ENCODE data around the gene TUBB4A. TPM values are rescaled to one million over a fixed set of nuclear protein-coding genes. Genes with fewer than 3 reads are reported as not detected.
A peak's percentile ranks its signal among the peaks of the same experiment; 100 is the strongest.

Gene TUBB4A
- total RNA-seq, 2 experiments from 2014 or later = 9.7 to 16.0 TPM

DNA sequence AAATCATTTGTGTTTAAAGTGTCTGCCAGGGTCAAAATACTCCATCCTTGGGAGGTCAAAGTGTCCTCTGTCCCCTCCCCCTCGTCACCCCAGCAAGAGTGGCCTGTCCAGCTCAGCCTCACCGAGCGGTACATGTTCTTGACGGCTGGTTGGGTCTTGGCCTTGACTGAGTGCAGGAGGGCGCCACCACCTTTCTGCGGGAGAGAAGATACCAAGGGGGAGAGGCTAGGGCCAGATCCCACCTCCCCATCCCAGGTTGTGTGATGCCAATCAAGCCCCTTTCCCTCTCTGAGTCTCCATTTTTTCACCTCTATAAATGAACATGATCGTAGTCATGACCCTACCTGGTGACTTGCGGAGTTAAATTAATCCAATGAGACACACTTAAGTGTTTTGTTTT, 31.9 kb downstream of the TUBB4A start:
- H3K27ac ChIP-seq (ENCODE audit: low read depth, low read length, poor library complexity, severe bottlenecking) = no peak overlapping the region
- intact Hi-C loops (cut with micrococcal nuclease; ENCODE audit: unreplicated experiment) = no loop called here
- no peaks in the 10 kb centered on the region for H3K9me2 ChIP-seq (ENCODE audit: insufficient read depth, low read length)
- H3K4me1 ChIP-seq (ENCODE audit: insufficient read depth, low read length, poor library complexity, severe bottlenecking) = peaks cover 2% of the 10 kb centered on the region
- H4K20me1 ChIP-seq (ENCODE audit: insufficient read depth, low read length) = no peaks in the 10 kb centered on the region
- H3K36me3 ChIP-seq (ENCODE audit: insufficient read depth, low read length) = peaks cover 34% of the 10 kb centered on the region
- H3K4me3 ChIP-seq (ENCODE audit: low read depth, low read length, poor library complexity, severe bottlenecking) = no peak overlapping the region
- ChIA-PET CTCF (ENCODE audit: unreplicated experiment) (no interaction called here), POLR2A (interaction anchor here (0.6 kb wide), 1 partner anchor 21 kb away, joined by 3 read pairs; no protein-coding TSS in a partner anchor)
- no peaks in the 10 kb centered on the region for H3K9me3 ChIP-seq (ENCODE audit: low read length)
- H2AFZ ChIP-seq (ENCODE audit: low read length) = no peak overlapping the region
- no peak for TF ChIP-seq EZH2phosphoT487 (IDR thresholded peaks at IDR 0.05; ENCODE audit: borderline replicate concordance, low read depth, low read length)
- TF ChIP-seq, protein P1, sequence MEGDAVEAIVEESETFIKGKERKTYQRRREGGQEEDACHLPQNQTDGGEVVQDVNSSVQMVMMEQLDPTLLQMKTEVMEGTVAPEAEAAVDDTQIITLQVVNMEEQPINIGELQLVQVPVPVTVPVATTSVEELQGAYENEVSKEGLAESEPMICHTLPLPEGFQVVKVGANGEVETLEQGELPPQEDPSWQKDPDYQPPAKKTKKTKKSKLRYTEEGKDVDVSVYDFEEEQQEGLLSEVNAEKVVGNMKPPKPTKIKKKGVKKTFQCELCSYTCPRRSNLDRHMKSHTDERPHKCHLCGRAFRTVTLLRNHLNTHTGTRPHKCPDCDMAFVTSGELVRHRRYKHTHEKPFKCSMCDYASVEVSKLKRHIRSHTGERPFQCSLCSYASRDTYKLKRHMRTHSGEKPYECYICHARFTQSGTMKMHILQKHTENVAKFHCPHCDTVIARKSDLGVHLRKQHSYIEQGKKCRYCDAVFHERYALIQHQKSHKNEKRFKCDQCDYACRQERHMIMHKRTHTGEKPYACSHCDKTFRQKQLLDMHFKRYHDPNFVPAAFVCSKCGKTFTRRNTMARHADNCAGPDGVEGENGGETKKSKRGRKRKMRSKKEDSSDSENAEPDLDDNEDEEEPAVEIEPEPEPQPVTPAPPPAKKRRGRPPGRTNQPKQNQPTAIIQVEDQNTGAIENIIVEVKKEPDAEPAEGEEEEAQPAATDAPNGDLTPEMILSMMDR (conservative IDR thresholded peaks at IDR 0.05; ENCODE audit: low read length) = no peak
- no peak for DNase-seq (ENCODE audit: low spot score)
- H3K4me2 ChIP-seq (ENCODE audit: low read length) = no peak overlapping the region
- no peaks in the 10 kb centered on the region for H3K79me2 ChIP-seq (ENCODE audit: insufficient read depth, low read depth, low read length)
- no TSS peak for BruUV-seq (replicated peaks)

DNA sequence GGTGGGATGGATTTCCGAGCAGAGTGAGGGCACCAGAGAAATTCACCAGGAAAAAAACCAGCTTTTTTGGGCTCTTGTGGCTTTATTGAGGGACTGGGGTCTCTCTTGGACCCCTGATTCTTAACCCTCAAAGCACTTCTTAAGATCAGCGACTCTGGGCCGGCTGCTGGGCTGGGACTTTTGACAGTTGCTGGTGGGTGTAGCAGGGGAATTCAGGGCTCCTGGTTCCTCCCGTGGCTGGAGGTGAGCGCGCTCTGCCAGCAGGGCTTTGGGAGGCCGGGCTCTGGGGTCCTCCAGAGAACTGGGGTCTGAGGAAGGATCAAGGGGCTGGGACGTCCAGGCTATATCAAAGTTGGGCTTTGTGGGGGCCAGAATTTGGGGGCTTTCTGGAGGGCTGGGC, 34.7 kb downstream of the TUBB4A start:
- ChIA-PET CTCF (ENCODE audit: unreplicated experiment) (no interaction called here), POLR2A (no interaction called here)
- Histone ChIP-seq H3K9me3 (ENCODE audit: low read length) (no peaks in the 10 kb centered on the region), H3K4me2 (ENCODE audit: low read length) (no peak overlapping the region), H3K27ac (ENCODE audit: low read depth, low read length, poor library complexity, severe bottlenecking) (no peak overlapping the region), H3K79me2 (ENCODE audit: insufficient read depth, low read depth, low read length) (no peaks in the 10 kb centered on the region), H2AFZ (ENCODE audit: low read length) (no peak overlapping the region), H3K9me2 (ENCODE audit: insufficient read depth, low read length) (no peaks in the 10 kb centered on the region), H3K4me3 (ENCODE audit: low read depth, low read length, poor library complexity, severe bottlenecking) (no peak overlapping the region), H3K36me3 (ENCODE audit: insufficient read depth, low read length) (peaks cover 15% of the 10 kb centered on the region), H4K20me1 (ENCODE audit: insufficient read depth, low read length) (no peaks in the 10 kb centered on the region), H3K4me1 (ENCODE audit: insufficient read depth, low read length, poor library complexity, severe bottlenecking) (peaks cover 6% of the 10 kb centered on the region)
- no peak for TF ChIP-seq EZH2phosphoT487 (IDR thresholded peaks at IDR 0.05; ENCODE audit: borderline replicate concordance, low read depth, low read length)
- TF ChIP-seq, protein P1 (conservative IDR thresholded peaks at IDR 0.05; ENCODE audit: low read length) = no peak
- DNase-seq (ENCODE audit: low spot score) = no peak
- BruUV-seq (replicated peaks) = TSS peak; percentile 94
- intact Hi-C loops (cut with micrococcal nuclease; ENCODE audit: unreplicated experiment) = no loop called here

DNA sequence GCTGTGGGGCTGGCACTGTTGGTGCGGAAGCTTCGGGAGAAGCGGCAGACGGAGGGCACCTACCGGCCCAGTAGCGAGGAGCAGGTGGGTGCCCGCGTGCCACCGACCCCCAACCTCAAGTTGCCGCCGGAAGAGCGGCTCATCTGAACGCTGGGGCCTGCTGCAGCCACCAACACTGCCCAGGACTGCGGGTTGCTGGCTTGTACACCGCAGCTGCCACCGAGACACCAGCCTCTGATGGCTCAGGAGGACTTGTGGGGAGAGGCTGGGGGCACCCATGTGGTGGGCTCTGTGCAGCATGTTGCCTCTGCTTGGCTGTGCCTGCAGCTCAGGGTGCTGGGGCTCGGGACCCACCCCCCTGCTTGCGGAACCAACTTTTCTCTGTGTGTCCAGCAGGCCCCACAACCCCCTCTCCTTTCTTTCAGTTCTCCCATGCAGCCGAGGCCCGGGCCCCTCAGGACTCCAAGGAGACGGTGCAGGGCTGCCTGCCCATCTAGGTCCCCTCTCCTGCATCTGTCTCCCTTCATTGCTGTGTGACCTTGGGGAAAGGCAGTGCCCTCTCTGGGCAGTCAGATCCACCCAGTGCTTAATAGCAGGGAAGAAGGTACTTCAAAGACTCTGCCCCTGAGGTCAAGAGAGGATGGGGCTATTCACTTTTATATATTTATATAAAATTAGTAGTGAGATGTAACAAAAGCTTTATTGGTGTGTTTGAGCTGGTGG, 35.4 kb downstream of the TUBB4A start:
- Histone ChIP-seq H3K27ac (ENCODE audit: low read depth, low read length, poor library complexity, severe bottlenecking) (no peak overlapping the region), H3K4me3 (ENCODE audit: low read depth, low read length, poor library complexity, severe bottlenecking) (no peak overlapping the region), H3K36me3 (ENCODE audit: insufficient read depth, low read length) (peaks cover 15% of the 10 kb centered on the region), H3K9me2 (ENCODE audit: insufficient read depth, low read length) (no peaks in the 10 kb centered on the region), H3K79me2 (ENCODE audit: insufficient read depth, low read depth, low read length) (no peaks in the 10 kb centered on the region), H4K20me1 (ENCODE audit: insufficient read depth, low read length) (no peaks in the 10 kb centered on the region), H3K9me3 (ENCODE audit: low read length) (no peaks in the 10 kb centered on the region), H3K4me2 (ENCODE audit: low read length) (no peak overlapping the region), H3K4me1 (ENCODE audit: insufficient read depth, low read length, poor library complexity, severe bottlenecking) (peaks cover 6% of the 10 kb centered on the region), H2AFZ (ENCODE audit: low read length) (no peak overlapping the region)
- no peak for TF ChIP-seq EZH2phosphoT487 (IDR thresholded peaks at IDR 0.05; ENCODE audit: borderline replicate concordance, low read depth, low read length)
- TF ChIP-seq, protein P1 (conservative IDR thresholded peaks at IDR 0.05; ENCODE audit: low read length) = no peak
- CTCF ChIA-PET (ENCODE audit: unreplicated experiment) = no interaction called here
- POLR2A ChIA-PET = no interaction called here
- DNase-seq (ENCODE audit: low spot score) = no peak
- no TSS peak for BruUV-seq (replicated peaks)
- intact Hi-C loops (cut with micrococcal nuclease; ENCODE audit: unreplicated experiment) = no loop called here
